NT2/D1 (cell line): Measurements from ENCODE around the gene RASA1.

Experiments
- SUZ12 ChIP-seq: IDR thresholded peaks from 2 replicates; pipeline ENCODE4 v1.6.1; 2011; ENCODE audit not compliant: insufficient read length, insufficient read depth; ENCODE audit errors: extremely low read depth
- YY1 ChIP-seq: IDR thresholded peaks from 2 replicates; pipeline ENCODE4 v1.6.1; 2011; ENCODE audit not compliant: insufficient read length, insufficient read depth
- ZNF274 ChIP-seq: IDR thresholded peaks from 2 replicates; pipeline ENCODE4 v1.6.1; 2011; ENCODE audit warnings: mild to moderate bottlenecking, low read depth, low read length

DNA sequence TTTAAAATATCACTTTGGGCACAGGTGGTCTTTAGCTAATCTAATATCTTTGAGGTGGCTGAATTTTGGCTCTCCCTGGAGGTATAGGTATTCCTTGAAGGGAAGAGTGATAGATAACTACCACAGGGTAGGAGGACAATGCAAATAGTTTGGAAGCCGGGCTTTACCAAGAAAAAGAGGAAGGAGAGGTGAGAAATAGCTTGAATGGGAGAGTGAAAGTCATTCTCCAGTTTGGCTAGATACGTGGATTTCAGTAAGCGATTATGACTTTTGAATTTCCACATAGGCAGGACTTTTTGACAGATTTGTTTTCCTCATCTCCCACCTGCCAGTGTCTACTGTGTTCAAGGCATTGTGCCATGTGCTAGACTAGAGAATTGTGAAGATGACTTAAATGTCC is 45.5 kb downstream of the RASA1 start:
- no peak for TF ChIP-seq ZNF274
- no peak for TF ChIP-seq YY1
- TF ChIP-seq SUZ12, result no peak
